ENCODE results near the gene CSF3R.
A peak's percentile ranks its signal among the peaks of the same experiment; 100 is the strongest.

CSF3R gene

GRCh38 chr1:36482724-36483388 lies at the start of gene CSF3R:
CSF3R (minus strand) TSS chr1:36482913; CDS start chr1:36479496, 3,417 bp downstream.
- peak in 1 of 2 experiments; percentile 31 for DNase-seq

DNA sequence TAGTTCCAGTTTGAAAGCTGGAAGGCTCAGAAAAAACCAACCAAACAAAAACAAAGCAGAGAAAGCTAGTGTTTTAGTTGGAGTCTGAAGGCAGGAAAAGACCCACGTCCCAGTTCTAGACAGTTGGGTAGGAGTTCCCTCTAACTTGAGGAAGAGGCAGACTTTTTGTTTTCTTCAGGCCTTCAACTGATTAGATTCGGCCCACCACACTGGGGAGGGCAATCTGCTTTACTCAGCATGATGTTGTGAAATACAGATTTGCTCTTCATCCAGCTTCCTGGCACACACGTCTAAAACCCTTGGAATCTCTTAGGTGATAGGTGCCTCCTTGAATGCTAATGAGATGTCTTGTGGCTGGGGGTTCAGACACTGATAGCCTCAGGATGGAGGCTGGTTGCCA lies 49.1 kb upstream of the CSF3R start:
- DNase-seq: no peak

DNA sequence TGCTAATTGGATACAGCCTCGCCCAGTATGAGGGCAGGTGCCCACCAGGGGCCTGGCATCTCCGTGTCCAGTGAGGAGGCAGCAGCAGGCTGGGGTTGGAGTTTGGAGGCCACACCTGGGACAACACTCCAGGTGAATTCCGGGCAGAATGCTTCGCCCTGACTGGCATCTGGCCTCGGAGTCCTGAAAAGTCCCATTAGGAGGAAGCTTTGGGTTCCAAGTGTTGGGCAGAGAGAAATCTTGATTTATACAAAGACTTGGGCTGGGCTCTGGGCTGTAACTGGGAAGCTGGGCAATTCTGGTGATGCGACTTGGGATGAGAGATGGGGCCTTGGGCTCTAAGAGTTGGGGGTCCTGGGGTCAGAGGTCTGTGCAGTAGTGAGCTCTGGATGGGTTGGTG lies 48.1 kb upstream of the CSF3R start:
- DNase-seq: no peak

- no peak for DNase-seq
Measured at GRCh38 chr1:36530261-36530660, 47.5 kb upstream of the CSF3R start.

- no peak for DNase-seq
Measured at GRCh38 chr1:36529769-36530260, 47.1 kb upstream of the CSF3R start.

GRCh38 chr1:36528361-36529349 lies 45.9 kb upstream of the CSF3R start:
- peak; percentile 25 to 34 for DNase-seq

GRCh38 chr1:36525166-36525565 lies 42.5 kb upstream of the CSF3R start:
- DNase-seq: no peak

DNA sequence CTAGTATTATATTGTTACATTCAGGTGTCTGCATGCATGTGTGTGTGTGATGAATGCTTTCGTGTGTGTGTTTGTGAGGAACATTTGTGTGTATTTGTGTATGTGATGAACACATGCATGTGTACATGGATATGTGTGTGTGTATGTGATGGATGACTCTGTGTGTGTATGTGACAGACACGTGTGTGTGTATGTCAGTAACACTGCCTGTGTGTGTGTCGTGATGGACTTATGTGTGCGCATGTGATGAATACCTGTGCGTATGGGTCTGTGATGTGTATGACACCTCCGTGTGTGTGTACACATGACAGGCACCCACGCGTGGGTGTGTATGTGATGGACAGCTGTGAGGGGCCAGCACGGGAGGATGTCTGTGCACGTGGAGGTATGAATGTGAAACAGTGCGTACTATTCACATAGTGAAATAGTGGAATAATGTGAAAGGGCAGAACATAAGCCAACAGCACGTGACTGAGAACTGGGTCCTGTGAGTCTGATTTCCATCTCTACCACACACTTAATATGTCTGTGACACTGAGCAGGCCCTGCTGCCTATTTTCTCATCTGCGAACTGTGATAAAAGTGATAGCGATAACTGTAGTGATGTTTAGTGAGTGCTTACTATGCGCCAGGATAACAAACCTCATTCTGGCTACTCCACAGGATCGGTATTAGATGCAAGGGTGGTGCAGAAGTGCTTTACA lies 41.8 kb upstream of the CSF3R start:
- DNase-seq: no peak

DNA sequence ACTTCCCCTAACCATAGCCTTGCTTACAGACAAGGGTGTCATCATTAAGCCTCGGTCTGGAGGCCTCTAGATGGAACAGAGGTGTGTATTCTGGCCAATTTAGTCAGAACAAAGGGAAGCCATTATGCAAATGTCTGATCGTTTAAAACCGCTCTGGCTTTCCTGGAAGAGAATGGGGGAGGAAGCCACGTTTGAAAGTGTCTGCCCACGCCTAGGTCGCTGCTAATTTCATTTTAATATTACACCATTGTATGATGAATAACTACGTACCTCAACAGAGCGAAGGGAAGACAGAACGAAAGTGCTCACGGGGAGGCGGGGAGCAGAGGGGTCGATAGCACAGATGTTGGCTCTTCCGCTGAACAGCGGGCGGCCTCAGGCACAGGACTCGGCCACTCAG lies 41.1 kb upstream of the CSF3R start:
- no peak for DNase-seq

DNA sequence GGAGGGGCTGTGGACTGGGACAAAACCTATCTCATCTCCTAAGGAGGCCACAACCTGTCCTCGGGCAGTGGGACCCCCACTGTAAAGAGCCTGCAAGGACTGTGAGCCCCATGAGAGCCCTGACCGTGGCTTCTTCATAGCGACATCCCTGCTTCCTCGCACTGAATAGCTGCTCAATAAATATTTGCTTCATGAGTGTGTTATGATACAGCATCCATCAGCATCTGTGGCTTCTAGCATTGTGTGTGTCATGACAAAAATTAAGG lies 40.5 kb upstream of the CSF3R start:
- DNase-seq: peak in 1 of 2 experiments; percentile 14

GRCh38 chr1:36522461-36523229 lies 39.9 kb upstream of the CSF3R start:
- DNase-seq: no peak

- no peak for DNase-seq
Measured at GRCh38 chr1:36522021-36522420, 39.3 kb upstream of the CSF3R start.

GRCh38 chr1:36520771-36521420 lies 38.2 kb upstream of the CSF3R start:
- no peak for DNase-seq

DNA sequence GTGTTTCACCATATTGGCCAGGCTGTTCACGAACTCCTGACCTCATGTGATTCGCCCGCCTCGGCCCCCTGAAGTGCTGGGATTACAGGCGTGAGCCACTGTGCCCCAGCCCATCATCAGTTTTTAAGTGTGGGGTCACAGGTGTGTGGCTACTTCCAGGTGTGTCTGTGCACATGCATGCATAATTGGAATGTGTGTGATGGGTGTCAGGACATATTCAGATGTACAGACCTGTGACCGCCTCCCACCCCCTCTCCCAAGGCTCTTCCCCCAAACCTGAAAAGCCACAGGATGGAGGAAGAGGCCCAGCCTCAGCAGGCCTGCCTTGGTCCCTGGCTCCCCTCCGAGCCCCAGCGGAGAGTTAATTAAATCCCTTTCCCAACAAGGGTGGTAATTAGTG lies 37.3 kb upstream of the CSF3R start:
- DNase-seq: no peak

GRCh38 chr1:36517011-36517771 lies 34.5 kb upstream of the CSF3R start:
- peak; percentile 82 to 83 for DNase-seq

DNA sequence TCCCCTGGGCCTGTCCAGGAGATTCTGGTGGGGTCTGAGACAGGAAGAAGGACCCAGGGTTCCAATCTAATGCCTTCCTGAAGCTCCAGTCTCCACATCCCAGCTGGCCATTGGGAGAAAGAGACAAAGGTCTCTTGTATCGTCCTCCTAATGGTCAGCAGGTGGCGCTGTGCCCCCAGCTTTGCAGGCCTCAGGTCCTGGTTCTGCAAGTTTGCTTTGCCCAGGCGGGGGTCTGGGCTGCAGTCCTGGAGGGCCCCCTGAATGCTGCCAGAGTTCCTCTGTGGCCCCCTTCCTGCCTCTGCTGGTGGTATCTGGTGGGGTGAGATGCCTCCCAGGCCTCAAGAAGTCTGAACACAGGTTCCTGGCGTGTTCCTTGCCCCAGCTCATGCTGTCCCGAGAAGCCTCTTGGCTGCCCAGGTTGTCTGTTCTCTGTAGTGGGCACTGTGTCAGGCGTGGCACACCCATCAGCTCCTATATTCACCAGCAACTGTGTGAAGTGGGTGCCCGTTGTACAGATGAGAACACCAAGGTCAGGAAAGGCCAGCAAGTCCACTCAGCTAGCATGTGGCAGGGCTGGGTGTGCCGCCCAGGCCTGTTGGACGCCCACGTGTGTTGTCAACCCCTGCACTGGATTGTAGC lies 33.8 kb upstream of the CSF3R start:
- DNase-seq: peak; percentile 30 to 70

- DNase-seq: no peak
Measured at GRCh38 chr1:36515315-36516138, 32.8 kb upstream of the CSF3R start.

GRCh38 chr1:36514501-36514900 lies 31.8 kb upstream of the CSF3R start:
- DNase-seq: no peak

DNA sequence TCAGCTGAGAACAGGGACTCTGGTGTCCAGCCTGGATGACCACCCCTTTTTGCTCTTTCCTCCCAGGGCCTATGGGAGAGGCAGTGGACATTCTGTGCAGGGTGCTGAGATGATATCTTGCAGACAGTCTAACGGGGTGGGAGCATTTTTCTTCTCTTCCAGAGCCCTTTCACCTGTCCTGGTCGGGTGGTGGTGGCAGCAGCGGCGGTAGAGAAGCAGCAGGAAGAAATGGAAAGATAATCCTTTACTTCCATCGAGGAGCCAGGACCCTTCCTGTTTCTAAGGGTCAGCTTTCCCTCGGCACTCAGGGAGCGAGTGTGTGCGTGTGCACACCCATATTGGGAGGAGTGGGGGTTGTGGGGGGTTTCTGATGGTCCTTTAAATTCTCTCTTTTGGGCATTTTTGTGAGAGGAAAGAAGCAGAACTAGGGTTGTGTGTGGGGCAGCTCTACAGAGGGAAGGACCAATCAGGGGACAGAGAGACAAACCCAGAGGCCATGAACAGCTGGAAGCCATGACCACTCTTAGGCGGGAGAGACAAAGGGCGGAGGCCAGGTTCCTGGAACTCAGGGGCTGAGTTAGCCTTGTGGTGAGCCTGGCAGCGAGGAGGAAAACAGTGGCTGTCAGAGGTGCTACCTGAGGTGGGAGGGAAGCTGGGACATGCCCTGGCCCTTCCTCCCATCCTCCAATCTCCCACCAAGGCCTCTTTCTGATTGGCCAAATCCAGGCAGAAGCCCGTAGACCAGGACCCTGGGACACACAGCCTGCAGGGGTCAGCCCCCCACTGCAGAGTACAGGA lies 31.2 kb upstream of the CSF3R start:
- DNase-seq: no peak
